B cell (primary cell): Measurements from ENCODE around the gene ATP11A.

ENCODE experiments used
- CTCF ChIP-seq: fragments of 200-600 bp; IDR thresholded peaks from one replicate; pipeline ENCODE4 v1.8.0; 2022; ENCODE audit warnings: antibody characterized with exemption, mild to moderate bottlenecking
- EZH2 ChIP-seq: IDR thresholded peaks from 2 replicates; pipeline ENCODE4 v1.6.1; 2012; ENCODE audit warnings: borderline replicate concordance, low read depth, mild to moderate bottlenecking, moderate library complexity, low read length; ENCODE audit not compliant: insufficient read depth, poor library complexity, severe bottlenecking

GRCh38 chr13:112668924-112669323 lies 20.9 kb upstream of the ATP11A start:
- no peak for TF ChIP-seq CTCF
- no peak for TF ChIP-seq EZH2
